GM19467 (cell line): ENCODE results near the gene ME1.
"Not testable (repeated sequence)": the region's sequence is repeated elsewhere in the genome, so short reads cannot be mapped to it uniquely, and the experiment has no call there.

ENCODE experiments used
- ATAC-seq: cut with Tn5 transposase; IDR thresholded peaks from one replicate; pipeline ENCODE4 v1.9.1; 2021; ENCODE audit warnings: mild to moderate bottlenecking, moderate library complexity; ENCODE audit not compliant: unreplicated experiment

The ME1 gene

DNA sequence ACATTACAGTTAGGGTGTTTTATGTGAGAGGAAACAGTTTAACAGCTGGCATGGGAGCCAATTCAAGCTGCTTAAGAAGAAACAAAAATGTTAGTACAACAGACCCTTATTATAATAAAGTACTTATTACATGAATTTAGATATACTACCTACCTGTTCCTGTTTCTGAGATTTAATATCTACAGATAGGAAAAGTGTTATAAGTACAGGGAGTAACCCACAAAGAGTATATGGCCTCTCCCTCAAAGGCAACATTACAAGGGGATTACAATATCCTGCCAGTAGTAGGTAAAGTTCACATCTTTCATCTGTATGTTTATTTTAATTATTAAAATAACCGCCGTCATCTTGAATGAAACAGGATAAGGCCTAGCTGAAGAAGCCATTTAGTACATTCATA is 1.8 kb upstream of the ME1 start:
- ATAC-seq, result no peak

DNA sequence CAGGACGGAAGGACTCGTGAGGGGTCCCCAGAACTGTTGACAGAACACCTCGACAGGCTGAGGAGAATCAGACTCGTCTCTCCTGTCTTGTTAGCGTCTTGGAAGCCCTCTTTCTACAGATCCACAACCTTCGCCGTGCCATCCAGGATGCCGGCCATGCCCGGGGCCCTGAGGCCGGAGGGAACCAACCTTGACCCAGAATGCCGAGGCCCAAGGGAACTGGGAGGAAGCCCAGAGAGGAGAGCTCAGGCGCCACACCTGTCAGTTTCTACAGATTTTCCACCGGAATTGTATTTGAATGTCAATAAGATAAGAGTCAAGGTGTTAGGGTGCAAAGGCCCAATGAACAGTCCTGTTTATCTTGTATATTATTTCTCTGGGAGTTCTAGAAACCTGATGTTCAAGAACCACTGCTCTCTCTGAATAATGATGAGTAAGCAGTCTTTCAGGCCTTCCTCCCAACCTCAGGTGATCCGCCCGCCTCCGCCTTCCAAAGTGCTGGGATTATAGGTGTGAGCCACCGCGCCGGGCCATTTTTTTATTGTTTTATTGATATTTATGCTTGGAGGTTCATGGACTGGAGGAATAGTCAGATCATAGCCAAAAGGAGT is 799 bp upstream of the ME1 start:
- ATAC-seq, result no peak

DNA sequence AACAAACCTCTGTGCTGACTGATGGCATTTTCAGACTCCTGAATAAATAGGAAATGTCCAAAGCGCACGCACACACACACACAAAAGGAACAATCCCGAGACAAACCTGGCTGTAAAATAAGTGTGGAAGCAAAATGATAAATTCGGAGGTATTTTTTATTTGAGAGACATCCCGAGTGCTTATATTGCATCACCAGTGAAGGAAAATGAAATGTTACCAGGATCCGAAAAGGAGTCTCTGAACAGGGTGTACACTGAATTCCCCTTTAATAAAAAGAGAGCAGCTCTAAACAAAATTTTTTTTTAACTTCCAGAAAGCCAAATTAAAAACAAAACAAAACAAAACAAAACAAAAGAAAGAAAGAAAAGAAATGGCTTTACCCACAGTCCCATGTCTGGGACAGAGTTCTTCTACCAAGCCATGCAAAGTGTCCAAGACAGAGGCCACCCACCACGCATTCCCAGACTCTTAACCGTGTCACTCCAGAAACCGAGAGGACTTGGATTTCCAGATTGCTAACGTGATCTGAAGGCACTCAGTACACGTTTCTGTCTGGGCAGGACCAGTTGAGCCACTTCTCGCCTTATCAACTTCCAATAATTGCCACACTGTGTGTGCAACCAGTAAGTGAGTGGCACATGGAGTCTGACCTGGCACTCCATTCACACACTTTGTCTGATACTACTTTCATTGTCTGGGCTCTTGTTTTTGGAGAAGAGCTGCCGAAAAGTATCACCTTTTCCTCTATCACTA is 817 bp downstream of the ME1 start:
- no peak for ATAC-seq

DNA sequence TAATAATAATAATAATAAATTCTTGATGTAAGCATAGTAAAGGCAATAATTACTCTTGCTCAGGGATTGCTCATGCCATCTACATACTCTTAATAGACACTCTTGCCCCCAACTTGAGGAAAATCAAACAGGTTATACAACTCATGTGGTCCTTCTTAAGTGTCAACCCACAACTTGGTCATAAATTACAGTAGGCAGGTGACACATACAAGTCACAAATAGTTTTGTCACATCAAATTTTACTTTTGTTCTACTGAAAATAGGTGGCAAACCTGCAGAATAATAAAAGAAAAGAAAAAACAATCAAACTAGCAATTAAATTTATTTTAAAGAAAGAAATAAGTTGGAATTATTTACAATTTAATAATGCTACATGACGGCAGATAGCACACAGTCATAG is 1.6 kb downstream of the ME1 start:
- no peak for ATAC-seq

DNA sequence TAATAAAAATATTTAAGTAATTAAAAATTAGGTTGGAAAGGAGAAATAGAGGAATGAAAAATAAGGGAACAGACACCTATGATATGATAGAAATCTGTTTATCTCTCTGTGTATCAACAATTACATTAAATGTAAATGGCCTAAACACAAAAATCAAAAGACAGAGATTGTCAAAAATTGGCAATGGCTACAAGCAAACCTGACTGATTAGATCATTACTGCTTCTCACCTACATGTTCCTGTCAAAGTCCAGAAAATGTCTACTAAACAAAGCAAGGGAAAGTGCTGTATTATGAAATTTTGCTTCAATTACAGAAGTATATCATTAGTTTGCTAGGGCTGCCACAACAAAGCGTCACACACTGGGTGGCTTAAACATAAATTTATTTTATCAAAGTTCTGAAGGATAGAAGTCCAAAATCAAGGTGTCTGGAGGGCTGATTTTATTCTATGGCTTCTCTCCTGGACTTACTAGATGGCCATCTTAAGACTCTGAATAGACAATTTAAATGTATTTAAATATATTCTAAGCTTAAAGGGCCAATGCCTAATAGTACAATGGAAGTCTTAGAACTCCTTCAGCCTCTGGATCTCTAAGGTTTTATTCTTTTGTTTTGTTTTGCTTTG is 6.3 kb downstream of the ME1 start:
- ATAC-seq, result no peak

DNA sequence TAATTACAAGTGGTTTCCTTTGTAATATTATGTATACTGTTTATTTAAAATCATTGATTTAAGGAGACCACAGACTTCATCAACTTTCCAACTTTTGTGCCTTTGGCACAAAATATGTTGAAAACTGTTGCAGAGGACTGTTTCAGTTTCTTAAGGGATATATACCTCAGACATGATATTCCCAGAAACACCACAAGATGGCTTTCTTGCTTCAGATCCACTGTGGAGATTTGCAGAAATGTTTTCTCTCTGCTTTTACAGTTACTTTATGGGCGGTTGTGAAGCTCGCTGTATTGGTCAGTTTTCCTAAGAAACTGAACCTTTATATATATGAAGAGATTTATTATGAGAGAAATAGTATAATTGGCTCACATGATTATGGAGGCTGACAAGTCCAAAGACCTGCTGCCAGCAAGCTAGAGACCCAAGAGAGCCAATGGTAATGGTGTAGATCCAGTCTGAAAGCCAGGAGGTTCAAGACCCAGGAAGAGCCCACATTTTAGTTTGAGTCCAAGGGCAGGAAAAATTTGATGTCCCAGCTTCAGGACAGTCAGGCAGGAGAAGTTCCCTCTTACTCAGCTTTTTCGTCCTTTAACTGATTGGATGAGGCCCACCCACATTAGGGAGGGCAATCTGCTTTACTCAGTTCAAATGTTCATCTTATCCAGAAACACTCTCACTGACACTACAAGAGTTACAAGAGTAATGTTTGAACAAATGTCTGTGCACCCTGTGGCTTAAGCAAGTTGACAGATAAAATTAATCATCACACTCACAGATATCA is 12.8 kb downstream of the ME1 start:
- ATAC-seq, result no peak

DNA sequence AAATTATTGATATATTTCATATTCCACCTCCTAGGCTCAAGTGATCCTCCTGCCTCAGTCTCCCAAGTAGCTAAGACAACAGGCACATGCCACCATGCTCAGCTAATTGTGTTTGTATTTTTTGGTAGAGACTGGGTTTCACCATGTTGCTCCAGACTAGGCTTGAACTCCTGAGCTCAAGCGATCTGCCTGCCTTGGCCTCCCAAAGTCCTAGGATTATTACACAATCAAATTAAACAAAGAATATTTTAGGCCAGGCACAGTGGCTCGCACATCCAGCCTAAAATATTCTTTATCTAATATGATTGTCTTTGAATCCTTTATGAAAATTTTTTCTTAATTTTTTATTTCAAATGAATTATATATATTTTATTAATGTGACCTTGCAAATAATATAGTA is 17.8 kb downstream of the ME1 start:
- ATAC-seq, result no peak

DNA sequence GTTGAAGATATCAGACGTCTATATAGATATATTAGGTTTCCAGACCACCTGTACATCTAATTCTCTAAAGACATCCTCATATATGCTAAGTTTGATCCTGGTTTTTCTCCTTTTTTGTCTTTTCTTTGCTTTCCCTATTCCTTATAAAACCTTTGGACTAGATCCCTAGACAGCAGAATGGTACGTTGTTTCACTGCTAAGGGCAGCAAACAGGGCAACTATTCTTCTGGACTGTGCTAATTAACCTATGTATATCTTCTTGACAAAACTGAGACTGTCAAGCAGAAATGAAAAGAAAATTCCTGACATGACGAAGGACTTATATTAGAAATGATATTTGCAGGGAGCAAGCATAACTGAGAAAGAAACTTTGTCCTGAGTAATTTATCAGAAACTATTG is 19.1 kb downstream of the ME1 start:
- ATAC-seq, result no peak

DNA sequence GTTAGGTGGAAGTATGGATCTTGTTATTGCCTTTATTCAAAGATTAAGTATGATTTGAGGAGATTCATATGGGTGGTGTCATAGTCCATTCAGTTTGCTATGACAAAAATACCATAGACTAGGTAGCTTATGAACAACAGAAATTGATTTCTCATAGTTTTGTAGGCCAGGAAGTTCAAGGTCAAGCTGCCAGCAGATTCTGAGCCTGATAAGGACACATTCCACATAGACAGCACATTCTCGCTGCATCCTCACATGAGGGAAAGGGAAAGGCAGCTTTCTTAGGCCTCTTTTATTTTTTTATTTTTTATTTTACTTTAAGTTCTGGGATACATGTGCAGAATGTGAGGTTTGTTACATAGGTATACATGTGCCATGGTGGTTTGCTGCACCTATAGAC is 27.7 kb downstream of the ME1 start:
- no peak for ATAC-seq

DNA sequence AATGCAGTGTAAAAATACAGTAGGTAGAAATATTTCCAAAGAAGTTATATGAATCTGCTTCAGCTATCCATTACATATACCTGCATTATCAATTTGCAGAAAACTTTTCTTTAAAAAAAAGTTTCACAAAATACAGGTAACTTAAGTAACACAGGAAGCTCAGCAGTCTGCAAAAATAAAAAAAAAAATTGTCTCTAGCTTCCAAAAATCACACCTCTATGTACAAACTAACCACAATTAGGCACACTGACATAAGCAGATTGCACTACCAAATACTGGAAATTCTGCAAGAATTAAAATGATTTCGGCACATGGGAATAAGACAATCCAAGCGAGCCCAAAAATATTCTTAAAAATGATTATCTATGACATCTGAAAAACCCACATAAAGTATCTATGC is 41.2 kb downstream of the ME1 start:
- ATAC-seq, result no peak

DNA sequence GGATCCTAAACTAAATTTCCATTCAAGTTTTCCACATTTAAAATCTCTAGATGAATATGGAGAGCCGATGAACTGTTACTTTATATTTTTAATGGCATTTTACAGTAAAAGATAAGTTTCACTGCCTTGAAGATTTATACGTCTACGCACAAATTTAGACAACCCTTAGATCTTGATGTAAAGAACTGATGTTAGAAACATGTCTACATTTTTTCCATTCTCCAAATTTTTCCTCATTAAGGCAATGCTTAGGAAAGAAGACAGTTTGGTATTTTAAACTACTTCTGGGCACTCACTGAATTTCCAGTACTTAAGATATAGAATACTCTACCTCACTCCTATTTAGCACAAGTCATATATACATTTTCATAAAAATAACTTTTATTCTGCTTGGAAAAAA is 45.4 kb downstream of the ME1 start:
- ATAC-seq, result no peak

DNA sequence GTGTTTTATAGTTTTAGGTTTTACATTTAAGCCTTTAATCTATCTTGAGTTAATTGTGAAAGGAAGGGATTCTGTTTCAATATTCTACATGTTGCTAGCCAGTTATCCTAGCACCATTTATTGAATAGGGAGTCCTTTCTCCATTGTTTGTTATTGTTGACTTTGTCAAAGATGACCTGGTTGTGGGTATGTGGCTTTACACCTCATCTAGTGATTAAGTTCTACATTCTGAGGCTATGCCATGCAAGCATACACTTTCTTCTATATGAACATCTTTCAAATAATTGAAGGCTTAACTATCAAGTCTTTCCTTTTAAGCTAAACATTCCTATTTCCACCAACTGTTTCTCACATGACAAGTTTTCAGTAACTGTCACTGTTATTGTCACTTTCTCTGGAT is 46.1 kb downstream of the ME1 start:
- ATAC-seq, result no peak

DNA sequence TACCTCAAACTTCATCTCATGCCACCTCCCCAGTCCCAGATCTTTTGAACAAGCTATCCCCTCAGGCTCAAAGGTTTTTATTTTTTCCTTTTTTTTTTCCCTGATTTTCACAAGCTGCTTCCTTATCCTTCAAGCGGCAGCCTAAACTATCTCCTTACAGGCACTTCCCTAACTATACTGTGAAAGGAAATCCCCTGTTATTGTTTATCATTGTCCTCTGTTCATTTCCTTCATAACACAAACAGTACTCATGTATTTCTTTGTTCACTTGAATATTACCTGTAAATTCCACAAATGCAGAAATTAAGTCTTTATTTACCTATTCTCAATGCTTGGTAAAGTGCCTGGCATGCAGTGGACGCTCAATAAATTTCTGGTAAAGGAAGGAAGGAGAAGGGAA is 48.9 kb downstream of the ME1 start:
- no peak for ATAC-seq

DNA sequence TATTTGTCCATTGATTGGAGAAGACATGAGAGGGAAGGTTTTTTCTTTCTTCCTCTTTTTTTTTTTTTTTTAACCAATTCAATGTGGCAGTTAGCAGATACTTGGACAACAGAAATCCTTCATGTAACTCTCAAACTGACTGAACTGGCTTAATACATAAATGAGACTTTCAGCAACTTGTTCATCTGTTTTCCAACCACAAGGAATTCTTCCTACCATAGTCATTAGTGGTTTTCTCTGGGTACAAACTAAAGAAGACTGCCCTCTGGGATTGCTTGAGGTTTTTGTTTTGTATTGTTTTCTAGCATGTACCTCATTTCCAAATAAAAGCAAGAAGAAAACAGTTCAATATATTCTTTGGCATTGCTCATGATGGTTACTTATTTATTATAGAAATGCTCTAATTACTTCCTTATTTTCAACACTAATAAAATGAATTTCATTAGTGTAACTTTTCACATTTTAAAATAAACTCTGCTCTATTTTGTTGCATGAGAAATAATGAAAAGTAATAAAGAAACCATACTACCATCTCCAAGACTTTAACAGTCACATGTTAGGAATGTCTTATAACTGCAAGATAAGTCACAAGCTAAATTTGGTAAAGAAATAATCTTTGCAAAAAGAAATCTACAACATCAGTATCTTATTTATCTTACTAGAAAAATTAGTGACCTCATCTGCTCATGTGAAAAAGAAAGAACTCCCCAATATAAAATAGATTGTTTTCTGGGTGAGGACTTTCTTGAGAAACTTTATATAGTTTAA is 52.0 kb downstream of the ME1 start:
- no peak for ATAC-seq

DNA sequence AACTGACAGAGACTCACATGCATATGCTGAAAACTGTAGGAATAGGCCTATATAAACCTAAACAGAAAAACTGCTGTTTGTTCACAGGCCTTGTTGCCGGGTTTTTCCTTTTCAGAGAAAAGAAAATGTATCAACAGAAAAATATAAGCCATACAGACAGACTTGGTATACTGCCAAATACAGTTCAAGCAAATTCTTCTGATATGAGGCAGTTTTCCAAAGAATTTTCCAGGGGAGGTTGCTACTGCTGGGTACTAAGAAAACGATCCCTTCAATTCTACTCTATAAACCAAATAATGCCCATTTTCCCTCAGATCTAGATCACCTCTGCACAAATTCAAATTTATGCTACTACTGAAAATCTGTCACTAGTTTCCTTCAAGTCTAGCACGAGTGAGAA is 59.4 kb downstream of the ME1 start:
- ATAC-seq, result no peak

DNA sequence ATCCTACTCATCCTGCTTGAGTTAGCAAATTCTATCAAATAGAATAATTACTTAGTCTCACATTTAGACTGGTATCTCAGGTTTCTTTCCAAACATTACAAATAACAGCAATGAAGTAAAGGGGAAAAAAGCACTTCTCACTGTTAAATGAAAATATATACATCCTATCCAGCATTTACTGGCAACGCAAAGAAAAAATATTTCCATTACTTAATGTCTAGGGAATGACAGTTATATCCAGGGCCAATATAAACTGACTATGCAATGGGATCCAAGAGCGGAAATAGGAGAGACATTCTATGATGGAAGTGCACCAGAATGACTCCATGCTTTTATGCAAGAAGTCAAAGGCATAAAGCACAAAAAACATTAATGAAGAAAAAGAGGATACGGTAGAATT is 60.3 kb downstream of the ME1 start:
- ATAC-seq, result no peak

DNA sequence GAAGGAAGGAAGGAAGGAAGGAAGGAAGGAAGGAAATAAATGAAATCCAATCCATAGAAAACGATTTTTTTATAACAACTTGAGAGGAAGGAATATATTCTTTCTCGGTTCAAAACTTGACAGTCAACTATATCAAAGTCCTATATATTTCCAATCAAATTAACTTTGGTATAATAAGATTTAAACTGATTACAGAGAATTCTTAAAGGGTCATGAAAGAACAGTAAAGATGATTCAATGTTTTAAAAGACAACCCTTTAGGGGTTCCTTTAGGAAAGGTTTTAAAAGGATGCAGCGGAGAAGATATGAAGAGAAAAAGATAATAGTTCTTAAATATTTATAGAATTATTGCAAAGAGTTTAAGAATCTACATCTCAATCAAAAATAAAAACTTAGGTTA is 61.2 kb downstream of the ME1 start:
- no peak for ATAC-seq

DNA sequence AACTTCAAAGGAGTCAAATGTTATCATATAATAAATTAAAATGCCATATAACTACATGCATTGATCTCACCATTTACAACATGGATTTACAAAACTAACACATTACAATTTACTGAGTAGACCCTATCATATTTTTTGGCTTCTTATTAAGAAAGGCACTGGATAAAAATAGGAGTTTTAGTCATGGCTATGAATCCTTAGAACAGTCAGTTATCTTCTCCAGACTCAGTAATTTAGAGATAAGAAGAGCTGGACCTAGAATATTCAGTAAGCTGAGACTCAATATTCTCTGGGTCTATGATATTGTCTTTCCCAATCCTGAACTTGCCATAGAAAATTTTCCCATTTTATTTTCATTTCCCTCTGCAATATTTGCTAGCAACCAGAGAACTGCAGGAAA is 62.3 kb downstream of the ME1 start:
- no peak for ATAC-seq

DNA sequence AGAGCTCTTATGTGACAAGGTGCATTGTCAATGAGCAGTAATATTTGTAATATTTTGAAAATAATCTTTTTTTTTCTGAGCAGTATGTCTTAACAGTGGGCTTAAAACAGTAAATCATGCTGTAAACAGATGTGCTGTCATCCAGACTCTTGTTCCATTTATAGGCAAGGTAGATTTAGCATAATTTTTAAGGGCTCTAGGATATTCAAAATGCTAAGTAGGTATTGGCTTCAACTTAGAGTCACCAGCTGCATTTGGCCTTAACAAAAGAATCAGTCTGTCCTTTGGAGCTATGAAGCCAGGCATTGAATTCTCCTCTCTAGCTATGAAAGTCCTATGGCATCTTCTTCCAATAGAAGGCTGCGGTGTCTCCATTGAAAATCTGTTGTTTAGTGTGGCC is 63.7 kb downstream of the ME1 start:
- ATAC-seq, result no peak

DNA sequence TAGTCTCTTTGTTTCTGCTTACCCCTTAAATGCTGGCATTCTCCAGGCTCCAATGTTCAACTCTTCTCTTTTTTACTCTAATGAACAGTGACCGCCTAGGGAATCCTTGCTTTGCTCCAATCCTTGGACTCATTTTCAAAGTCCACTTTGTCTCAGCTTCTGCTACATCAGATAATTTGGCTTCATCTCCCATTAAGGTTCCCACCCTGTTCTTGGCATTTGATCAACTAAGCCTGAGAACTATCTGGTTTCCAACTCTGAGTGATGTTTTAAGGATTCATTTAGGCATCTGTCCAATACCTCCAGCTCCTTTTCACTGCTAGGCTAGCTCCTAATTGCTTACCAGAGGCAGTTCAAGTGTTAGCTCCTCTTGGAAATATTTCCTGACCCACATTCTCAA is 64.9 kb downstream of the ME1 start:
- no peak for ATAC-seq

DNA sequence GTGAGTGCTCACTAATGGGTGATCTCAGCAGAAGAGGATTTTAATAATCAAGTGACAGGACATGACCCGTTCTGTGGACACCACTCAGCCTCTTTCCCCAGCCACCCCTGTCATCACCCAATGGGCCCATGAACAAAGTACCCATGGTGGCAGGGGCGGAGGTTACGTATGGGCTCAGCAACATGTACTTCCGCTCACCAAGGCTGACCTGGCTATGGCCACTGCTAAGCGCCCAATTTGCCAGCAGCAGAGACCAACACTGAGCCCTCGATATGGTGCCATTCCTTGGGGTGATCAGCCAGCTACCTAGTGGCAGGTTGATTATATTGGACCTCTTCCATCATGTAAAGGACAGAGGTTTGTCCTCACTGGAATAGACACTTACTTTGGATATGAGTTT is 68.5 kb downstream of the ME1 start:
- not testable (repeated sequence) for ATAC-seq
